Mononuclear cell (primary cell): Measurements from ENCODE around the gene MYO1D. TPM values are rescaled to one million over a fixed set of nuclear protein-coding genes. Genes with fewer than 3 reads are reported as not detected.
A peak's percentile ranks its signal among the peaks of the same experiment; 100 is the strongest.

ENCODE experiments used
- H3K27me3 ChIP-seq: 2 replicates; pipeline ENCODE4 v1.6.0; 2011; ENCODE audit warnings: low read length, control low read depth; ENCODE audit not compliant: insufficient read depth
- H3K4me1 ChIP-seq: 2 replicates; pipeline ENCODE4 v1.5.1; 2011; ENCODE audit warnings: mild to moderate bottlenecking, low read length, control low read depth; ENCODE audit not compliant: insufficient read depth
- H3K4me3 ChIP-seq: 2 replicates; pipeline ENCODE4 v1.5.1; 2011; ENCODE audit warnings: mild to moderate bottlenecking, low read length, moderate library complexity
- H3K9me3 ChIP-seq: 2 replicates; pipeline ENCODE4 v1.5.1; 2011; ENCODE audit warnings: low read depth, mild to moderate bottlenecking, control low read depth, low read length
- total RNA-seq: library from RNA; depleted of rRNA; stranded (reverse); fragments of >200 nt; gene quantifications from one replicate; pipeline ENCODE4 v1.2.3, GENCODE V29; 2012

MYO1D gene
- total RNA-seq, 1 donor: 5.7 TPM

GRCh38 chr17:32875923-32876416, 954 bp downstream of the MYO1D start:
- peak overlapping the region; percentile 62 for H3K4me3 ChIP-seq
- peaks cover 28% of the 10 kb centered on the region for H3K4me1 ChIP-seq
- H3K9me3 ChIP-seq: no peaks in the 10 kb centered on the region
- peaks cover 14% of the 10 kb centered on the region for H3K27me3 ChIP-seq

DNA sequence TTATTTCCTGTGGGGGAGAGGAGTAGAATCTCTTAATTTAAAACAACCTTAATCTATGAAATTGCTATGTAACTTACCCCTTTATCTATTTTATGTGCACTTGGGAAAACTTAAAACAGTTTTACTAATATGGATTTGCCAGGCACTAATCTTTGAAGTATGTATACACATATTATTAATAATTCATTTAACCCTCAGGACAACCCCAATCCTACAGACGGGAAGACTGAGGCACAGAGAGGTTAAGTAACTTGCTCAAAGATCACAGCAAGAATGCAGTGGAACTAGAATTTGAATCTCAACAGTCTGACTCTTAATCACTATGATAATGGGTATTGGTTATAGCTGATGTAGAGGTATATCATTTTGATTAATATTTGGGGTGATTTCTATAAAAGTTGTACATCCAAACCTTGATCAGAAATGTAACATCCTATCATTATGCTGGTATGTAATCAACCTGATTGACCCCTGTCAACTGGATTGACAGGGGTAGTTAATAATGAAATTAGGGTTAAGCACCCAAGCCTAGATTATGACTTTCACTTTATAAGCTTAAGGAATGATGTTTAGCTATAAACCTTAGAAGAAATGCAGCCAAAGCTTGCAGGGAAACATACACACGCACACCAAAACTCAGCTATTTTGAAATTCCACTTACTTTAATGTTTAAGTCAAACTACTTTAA, 1.6 kb downstream of the MYO1D start:
- H3K4me1 ChIP-seq: peaks cover 28% of the 10 kb centered on the region
- H3K27me3 ChIP-seq: peaks cover 14% of the 10 kb centered on the region
- no peaks in the 10 kb centered on the region for H3K9me3 ChIP-seq
- no peak overlapping the region for H3K4me3 ChIP-seq

DNA sequence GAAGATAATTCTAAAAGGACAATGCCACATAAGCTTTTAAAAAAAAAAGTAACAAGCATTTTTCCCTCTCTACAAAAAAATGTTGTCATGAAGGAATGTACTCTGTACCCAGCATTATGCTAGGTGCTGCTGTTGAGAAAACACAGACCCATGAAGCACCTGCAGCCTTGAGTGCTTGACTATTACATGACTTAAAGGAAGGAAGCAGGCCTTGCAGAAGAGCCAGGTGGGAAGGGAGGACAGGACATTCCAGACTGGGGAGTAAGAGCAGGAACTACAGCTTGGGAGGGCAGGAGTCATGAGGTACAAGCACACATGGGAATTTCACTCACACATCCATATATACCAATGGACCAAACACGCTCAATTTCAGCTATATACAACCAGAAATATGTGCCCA, 3.8 kb downstream of the MYO1D start:
- Histone ChIP-seq H3K27me3 (peaks cover 14% of the 10 kb centered on the region), H3K9me3 (no peaks in the 10 kb centered on the region), H3K4me1 (peaks cover 26% of the 10 kb centered on the region), H3K4me3 (no peak overlapping the region)

GRCh38 chr17:32871746-32872145, 5.2 kb downstream of the MYO1D start:
- no peaks in the 10 kb centered on the region for H3K9me3 ChIP-seq
- peaks cover 17% of the 10 kb centered on the region for H3K4me1 ChIP-seq
- no peak overlapping the region for H3K4me3 ChIP-seq
- H3K27me3 ChIP-seq: peaks cover 14% of the 10 kb centered on the region

DNA sequence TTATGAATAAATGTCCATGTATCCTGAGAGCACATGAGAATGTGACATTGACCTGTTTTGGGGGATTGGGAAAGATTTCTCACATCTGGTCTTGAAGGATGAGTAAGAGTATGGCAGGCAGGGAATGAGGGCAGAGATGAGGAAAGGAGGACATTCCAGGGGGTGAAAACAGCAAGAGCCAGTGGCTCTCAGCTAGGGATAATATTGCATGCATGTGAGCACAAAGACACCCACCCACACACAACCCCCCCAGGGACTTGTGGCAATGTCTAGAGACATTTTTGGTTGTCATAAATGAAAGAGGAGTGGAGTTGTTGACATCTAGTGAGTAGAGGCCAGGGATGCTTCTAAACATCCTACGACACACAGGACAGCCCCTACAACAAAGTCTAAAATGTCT, 6.0 kb downstream of the MYO1D start:
- Histone ChIP-seq H3K4me3 (no peak overlapping the region), H3K9me3 (no peaks in the 10 kb centered on the region), H3K27me3 (peaks cover 7% of the 10 kb centered on the region), H3K4me1 (peaks cover 10% of the 10 kb centered on the region)

DNA sequence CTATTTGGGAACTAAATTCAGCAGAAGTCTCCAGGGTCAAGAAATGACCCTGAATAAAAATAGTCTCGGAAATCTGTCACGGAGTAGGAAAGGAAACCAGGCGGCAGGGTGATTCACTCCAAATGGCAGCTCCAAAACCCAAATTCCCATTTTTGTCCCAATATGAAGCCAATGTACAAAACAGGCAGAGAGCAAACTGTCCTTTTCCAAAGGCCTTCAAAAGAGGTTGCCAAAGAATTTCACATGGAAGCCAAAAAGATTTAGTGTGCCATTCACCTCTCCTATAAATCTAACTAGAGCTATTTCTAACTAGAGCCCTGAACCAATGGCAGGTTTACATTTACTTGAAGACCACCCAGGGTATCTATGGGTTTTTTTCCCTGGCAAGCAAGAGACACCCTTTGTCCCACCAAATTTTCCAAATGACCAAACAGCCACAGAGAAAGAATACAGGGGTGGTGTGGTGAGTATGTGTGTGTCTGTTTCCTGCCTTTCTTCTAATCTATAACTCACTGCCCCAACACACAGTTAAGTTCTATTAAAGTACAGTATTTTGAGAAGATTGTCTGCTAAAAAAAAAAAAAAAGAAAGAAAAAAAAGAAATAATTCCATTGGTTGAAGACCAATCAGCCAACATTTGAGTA, 6.8 kb downstream of the MYO1D start:
- H3K9me3 ChIP-seq: no peaks in the 10 kb centered on the region
- H3K4me1 ChIP-seq: peaks cover 9% of the 10 kb centered on the region
- H3K4me3 ChIP-seq: no peak overlapping the region
- peaks cover 2% of the 10 kb centered on the region for H3K27me3 ChIP-seq

- peaks cover 2% of the 10 kb centered on the region for H3K27me3 ChIP-seq
- H3K4me3 ChIP-seq: no peak overlapping the region
- peaks cover 9% of the 10 kb centered on the region for H3K4me1 ChIP-seq
- no peaks in the 10 kb centered on the region for H3K9me3 ChIP-seq
Measured at GRCh38 chr17:32869345-32870026, 7.4 kb downstream of the MYO1D start.

- peaks cover 4% of the 10 kb centered on the region for H3K27me3 ChIP-seq
- no peaks in the 10 kb centered on the region for H3K4me1 ChIP-seq
- no peak overlapping the region for H3K4me3 ChIP-seq
- H3K9me3 ChIP-seq: no peaks in the 10 kb centered on the region
Measured at GRCh38 chr17:32865141-32865540, 11.8 kb downstream of the MYO1D start.

DNA sequence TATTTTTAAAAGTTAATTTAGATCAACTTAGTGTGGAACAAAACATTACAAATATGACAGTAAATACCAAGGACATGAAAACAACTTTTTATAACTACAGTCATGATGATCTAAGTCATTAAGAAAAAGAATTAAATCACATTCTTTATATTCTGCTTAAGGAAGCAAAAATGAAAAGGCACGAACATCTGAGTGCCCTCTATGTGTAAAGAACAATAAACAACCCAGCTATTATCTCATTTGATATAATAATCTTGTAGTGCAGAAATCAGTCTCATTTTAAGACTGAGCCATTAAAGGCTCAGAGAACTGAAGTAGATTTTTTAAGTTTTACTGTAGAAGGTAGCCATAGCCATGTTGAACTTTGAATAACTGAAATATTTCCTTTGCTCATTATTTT, 13.4 kb downstream of the MYO1D start:
- Histone ChIP-seq H3K9me3 (no peaks in the 10 kb centered on the region), H3K4me3 (no peak overlapping the region), H3K27me3 (peaks cover 4% of the 10 kb centered on the region), H3K4me1 (no peaks in the 10 kb centered on the region)

GRCh38 chr17:32862940-32863339, 14.0 kb downstream of the MYO1D start:
- H3K4me1 ChIP-seq: no peaks in the 10 kb centered on the region
- H3K9me3 ChIP-seq: no peaks in the 10 kb centered on the region
- no peak overlapping the region for H3K4me3 ChIP-seq
- H3K27me3 ChIP-seq: peaks cover 4% of the 10 kb centered on the region

DNA sequence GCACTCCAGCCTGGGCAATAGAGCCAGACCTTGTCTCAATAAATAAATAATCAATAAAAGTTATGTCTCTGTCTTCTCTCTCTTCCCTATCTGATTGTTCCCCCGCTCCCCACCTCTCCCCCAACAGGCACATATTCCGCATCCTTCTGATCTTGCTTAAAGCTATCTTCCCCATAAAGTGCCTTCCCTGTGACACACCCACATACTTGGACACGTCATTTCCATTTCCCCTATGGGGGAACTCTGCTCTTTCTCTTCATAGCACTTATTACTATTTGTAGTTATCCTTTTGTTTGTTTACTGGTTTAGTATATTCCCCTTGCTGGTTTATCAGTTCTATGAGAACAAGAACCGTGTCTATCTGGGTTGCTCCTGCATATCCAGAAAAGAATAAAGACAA, 14.9 kb downstream of the MYO1D start:
- H3K4me3 ChIP-seq: no peak overlapping the region
- H3K4me1 ChIP-seq: no peaks in the 10 kb centered on the region
- peaks cover 4% of the 10 kb centered on the region for H3K27me3 ChIP-seq
- H3K9me3 ChIP-seq: no peaks in the 10 kb centered on the region

- H3K4me3 ChIP-seq: no peak overlapping the region
- H3K4me1 ChIP-seq: no peaks in the 10 kb centered on the region
- peaks cover 4% of the 10 kb centered on the region for H3K27me3 ChIP-seq
- H3K9me3 ChIP-seq: no peaks in the 10 kb centered on the region
Measured at GRCh38 chr17:32859857-32860525, 16.9 kb downstream of the MYO1D start.

GRCh38 chr17:32855620-32856019, 21.3 kb downstream of the MYO1D start:
- Histone ChIP-seq H3K4me3 (no peak overlapping the region), H3K4me1 (no peaks in the 10 kb centered on the region), H3K9me3 (no peaks in the 10 kb centered on the region), H3K27me3 (no peaks in the 10 kb centered on the region)

DNA sequence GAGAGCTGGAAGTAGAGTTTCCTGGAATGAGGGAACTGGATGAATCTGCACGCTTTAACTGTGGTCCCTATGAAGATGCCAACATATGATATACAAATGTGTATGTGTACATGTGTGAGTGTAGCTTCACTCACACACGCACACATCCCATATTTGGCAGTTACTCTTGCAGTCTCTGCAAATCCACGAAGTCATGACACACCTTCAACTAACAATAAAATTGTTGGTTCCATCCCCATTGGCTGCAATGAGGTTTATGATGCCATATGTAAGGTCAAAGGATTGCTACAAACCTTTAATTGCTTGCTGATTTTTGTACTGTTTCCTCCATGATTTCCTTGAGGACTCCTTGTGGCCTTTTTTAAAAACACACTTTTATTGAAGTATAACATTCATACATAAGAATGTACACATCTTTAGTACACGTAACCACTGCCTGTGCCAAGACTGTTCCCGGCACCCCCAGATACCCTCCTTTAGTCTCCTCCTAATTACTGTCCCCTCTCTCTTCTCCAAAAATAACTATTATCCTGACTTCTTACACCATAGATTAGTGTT, 22.0 kb downstream of the MYO1D start:
- Histone ChIP-seq H3K27me3 (no peaks in the 10 kb centered on the region), H3K4me3 (no peak overlapping the region), H3K4me1 (no peaks in the 10 kb centered on the region), H3K9me3 (no peaks in the 10 kb centered on the region)

GRCh38 chr17:32854207-32854606, 22.7 kb downstream of the MYO1D start:
- Histone ChIP-seq H3K4me3 (no peak overlapping the region), H3K27me3 (no peaks in the 10 kb centered on the region), H3K9me3 (no peaks in the 10 kb centered on the region), H3K4me1 (no peaks in the 10 kb centered on the region)
